Fibroblast of peridontal ligament (primary cell): ENCODE data around the gene RPA1.
"Not testable (repeated sequence)": the region's sequence is repeated elsewhere in the genome, so short reads cannot be mapped to it uniquely, and the experiment has no call there.

Experiments used
- DNase-seq: peaks from one replicate; pipeline ENCODE4 v3.0.0-alpha.2; 2010; ENCODE audit errors: extremely low read depth

Gene RPA1

GRCh38 chr17:1829592-1830257 is at the start of gene RPA1, which contains the start of gene SMYD4:
Gene RPA1 (plus strand): TSS chr17:1830005. CDS start chr17:1830094, 89 bp downstream.
Gene SMYD4 (minus strand): TSS chr17:1829902. CDS start chr17:1827994, 1,908 bp downstream.
- DNase-seq, result peak; percentile 73

- DNase-seq, result no peak
These were observed 47.6 kb upstream of the RPA1 start for GRCh38 chr17:1782171-1782567.

GRCh38 chr17:1783271-1783670 is 46.5 kb upstream of the RPA1 start:
- DNase-seq, result peak; percentile 20

- peak; percentile 97 for DNase-seq
These were observed 45.8 kb upstream of the RPA1 start for GRCh38 chr17:1783834-1784611.

- no peak for DNase-seq
These were observed 43.9 kb upstream of the RPA1 start for GRCh38 chr17:1785930-1786329.

- no peak for DNase-seq
These were observed 43.1 kb upstream of the RPA1 start for GRCh38 chr17:1786708-1787107.

- DNase-seq, result peak; percentile 92
These were observed 42.4 kb upstream of the RPA1 start for GRCh38 chr17:1787301-1787902.

GRCh38 chr17:1789936-1790335 is 39.9 kb upstream of the RPA1 start:
- DNase-seq, result no peak

- DNase-seq, result no peak
These were observed 37.0 kb upstream of the RPA1 start for GRCh38 chr17:1792495-1793446.

- no peak for DNase-seq
These were observed 36.4 kb upstream of the RPA1 start for GRCh38 chr17:1793447-1793806.

- no peak for DNase-seq
These were observed 33.0 kb upstream of the RPA1 start for GRCh38 chr17:1796800-1797199.

- no peak for DNase-seq
These were observed 32.5 kb upstream of the RPA1 start for GRCh38 chr17:1797323-1797722.

GRCh38 chr17:1797846-1798245 is 32.0 kb upstream of the RPA1 start:
- DNase-seq, result not testable (repeated sequence)

- no peak for DNase-seq
These were observed 29.6 kb upstream of the RPA1 start for GRCh38 chr17:1800240-1800639.

GRCh38 chr17:1800712-1801111 is 29.1 kb upstream of the RPA1 start:
- DNase-seq, result no peak

- no peak for DNase-seq
These were observed 27.4 kb upstream of the RPA1 start for GRCh38 chr17:1802429-1802828.

GRCh38 chr17:1803280-1803679 is 26.5 kb upstream of the RPA1 start:
- DNase-seq, result no peak

- DNase-seq, result peak; percentile 55
These were observed 21.9 kb upstream of the RPA1 start for GRCh38 chr17:1807890-1808289.

GRCh38 chr17:1808644-1809043 is 21.2 kb upstream of the RPA1 start:
- DNase-seq, result no peak

GRCh38 chr17:1809815-1810214 is 20.0 kb upstream of the RPA1 start:
- DNase-seq, result not testable (repeated sequence)

GRCh38 chr17:1810450-1811103 is 19.2 kb upstream of the RPA1 start:
- no peak for DNase-seq
